Liver (tissue), 9 donors: ENCODE data around the gene ZNF132. TPM values are rescaled to one million over a fixed set of nuclear protein-coding genes. Genes with fewer than 3 reads are reported as not detected.

ENCODE experiments used
- DNase-seq: peaks from one replicate; pipeline ENCODE4 v3.0.0-alpha.2; 2017; ENCODE audit warnings: low spot score
- H3K27ac ChIP-seq, 2 donors: one replicate each; pipeline ENCODE4 v1.7.0; 2013; ENCODE audit warnings: inconsistent platforms in 2 of 2, low read length in 2 of 2, control low read depth in 1 of 2, low read depth in 1 of 2, mild to moderate bottlenecking in 1 of 2
- H3K27me3 ChIP-seq, 4 donors: one replicate each; pipeline versions ENCODE4 v1.6.1 to v1.7.0; 2013; ENCODE audit warnings: low read length in 3 of 4, inconsistent platforms in 1 of 4, mild to moderate bottlenecking in 1 of 4, moderate library complexity in 1 of 4; ENCODE audit not compliant: control insufficient read depth in 4 of 4, insufficient read depth in 4 of 4
- H3K36me3 ChIP-seq, 4 donors: one replicate each; pipeline versions ENCODE4 v1.6.1 to v1.7.0; 2013; ENCODE audit warnings: low read length in 3 of 4, mild to moderate bottlenecking in 3 of 4, low read depth in 1 of 4, moderate library complexity in 1 of 4; ENCODE audit not compliant: control insufficient read depth in 4 of 4, insufficient read depth in 3 of 4
- H3K4me1 ChIP-seq, 4 donors: one replicate each; pipeline versions ENCODE4 v1.6.1 to v1.7.0; 2013; ENCODE audit warnings: low read length in 3 of 4, mild to moderate bottlenecking in 3 of 4, moderate library complexity in 1 of 4; ENCODE audit not compliant: control insufficient read depth in 4 of 4, insufficient read depth in 4 of 4
- H3K4me3 ChIP-seq, 3 donors: one replicate each; pipeline versions ENCODE4 v1.6.1 to v1.7.0; 2013; ENCODE audit warnings: low read length in 3 of 3, control low read depth in 1 of 3, low read depth in 1 of 3, mild to moderate bottlenecking in 1 of 3
- H3K9ac ChIP-seq, 2 donors: one replicate each; pipeline ENCODE4 v1.7.0; 2013; ENCODE audit warnings: low read length in 2 of 2, mild to moderate bottlenecking in 2 of 2, moderate library complexity in 2 of 2, control low read depth in 1 of 2, low read depth in 1 of 2
- H3K9me3 ChIP-seq, 4 donors: one replicate each; pipeline versions ENCODE4 v1.6.1 to v1.7.0; 2013; ENCODE audit warnings: low read length in 3 of 4; ENCODE audit not compliant: control insufficient read depth in 4 of 4
- CTCF ChIP-seq: fragments of 150-350 bp; IDR thresholded peaks from 2 replicates; pipeline ENCODE4 v1.5.1; 2017; ENCODE audit warnings: improper control_type of control experiment, low read depth, low read length; ENCODE audit not compliant: missing input control
- EGR1 ChIP-seq, 2 donors: IDR thresholded peaks; 2 replicates each; pipeline ENCODE4 v1.6.1; 2016 to 2018; ENCODE audit warnings: antibody characterized with exemption in 2 of 2, low read depth in 2 of 2
- FOXA1 ChIP-seq: IDR thresholded peaks from 2 replicates; pipeline ENCODE4 v1.6.1; 2016; ENCODE audit warnings: antibody characterized with exemption
- FOXA2 ChIP-seq: IDR thresholded peaks from 2 replicates; pipeline ENCODE4 v1.6.1; 2016; ENCODE audit warnings: antibody characterized with exemption
- GABPA ChIP-seq, 2 donors: IDR thresholded peaks in 1 of 2; conservative IDR thresholded peaks in 1 of 2; 2 replicates each; pipeline ENCODE4 v1.6.1; 2016; ENCODE audit warnings: antibody characterized with exemption in 2 of 2, mild to moderate bottlenecking in 1 of 2, moderate library complexity in 1 of 2
- HNF4G ChIP-seq: IDR thresholded peaks from 2 replicates; pipeline ENCODE4 v1.6.1; 2016; ENCODE audit warnings: antibody characterized with exemption
- MAX ChIP-seq: IDR thresholded peaks from 2 replicates; pipeline ENCODE4 v1.6.1; 2016; ENCODE audit warnings: antibody characterized with exemption
- NR2F2 ChIP-seq: IDR thresholded peaks from 2 replicates; pipeline ENCODE4 v1.6.1; 2016; ENCODE audit warnings: antibody characterized with exemption
- REST ChIP-seq: IDR thresholded peaks from 2 replicates; pipeline ENCODE4 v1.6.1; 2016; ENCODE audit warnings: antibody characterized with exemption, mild to moderate bottlenecking
- RXRA ChIP-seq, 2 donors: IDR thresholded peaks; 2 replicates each; pipeline ENCODE4 v1.6.1; 2017 to 2018; ENCODE audit warnings: antibody characterized with exemption in 2 of 2, mild to moderate bottlenecking in 1 of 2
- SP1 ChIP-seq: IDR thresholded peaks from 2 replicates; pipeline ENCODE4 v1.6.1; 2018; ENCODE audit warnings: antibody characterized with exemption, mild to moderate bottlenecking
- TAF1 ChIP-seq: conservative IDR thresholded peaks from 2 replicates; pipeline ENCODE4 v1.6.1; 2016; ENCODE audit warnings: antibody characterized with exemption, mild to moderate bottlenecking
- ZBTB33 ChIP-seq: IDR thresholded peaks from 2 replicates; pipeline ENCODE4 v1.6.1; 2016; ENCODE audit warnings: antibody characterized with exemption
- WGBS: extraction: QIAGEN DNeasy Blood & Tissue Kit; methylation state at CpG from one replicate; pipeline ENCODE4 v1.1.7; 2013; 5-methylcytosine and 5-hydroxymethylcytosine counted together
- polyA plus RNA-seq, 2 donors: library from polyadenylated mRNA; stranded (reverse) in 1 of 2; unstranded in 1 of 2; fragments of 200-250 nt in 1 of 2; fragments of >200 nt in 1 of 2; fragmentation: Nextera tagmentation in 1 of 2; extraction: Ambion mirVana in 1 of 2; gene quantifications; one replicate each; pipeline versions ENCODE4 v1.2.1 to v1.2.3, GENCODE V29; 2013 to 2015
- total RNA-seq, 2 donors: library from RNA; depleted of rRNA; stranded (reverse); fragments of >200 nt; gene quantifications; one replicate each; pipeline ENCODE4 v1.2.3, GENCODE V29; 2014
- donor health status: healthy.
- donor health status: healthy.
- donor health status: healthy.
- donor health status: healthy.
- donor health status: healthy.

The ZNF132 gene
- total and polyA plus RNA-seq, 4 donors = 0.64 to 2.0 (median 1.0) TPM

GRCh38 chr19:58455306-58455705, 15.4 kb upstream of the ZNF132 start:
- H3K36me3 ChIP-seq = peaks cover 4 to 24% (median 10%) of the 10 kb centered on the region in 4 donors
- 96% methylated on average over 20 of the region's 21 CpGs for WGBS
- H3K27ac ChIP-seq = no peak overlapping the region
- TF ChIP-seq MAX (no peak), RXRA (IDR thresholded peaks at IDR 0.05) (no peak), ZBTB33 (no peak), TAF1 (no peak), SP1 (no peak), FOXA1 (no peak), GABPA (IDR thresholded peaks at IDR 0.05 in 1 of 2, conservative IDR thresholded peaks at IDR 0.05 in 1 of 2) (no peak), NR2F2 (no peak), FOXA2 (no peak), REST (no peak), EGR1 (IDR thresholded peaks at IDR 0.05; ENCODE audit: low read depth in 2 of 2) (no peak)
- H3K27me3 ChIP-seq = no peaks in the 10 kb centered on the region
- peaks cover 0 to 16% (median 8%) of the 10 kb centered on the region in 4 donors for H3K4me1 ChIP-seq
- H3K9ac ChIP-seq = no peak overlapping the region
- no peak for DNase-seq
- H3K4me3 ChIP-seq = no peak overlapping the region
- H3K9me3 ChIP-seq = no peaks in the 10 kb centered on the region

GRCh38 chr19:58453743-58454142, 13.8 kb upstream of the ZNF132 start:
- no peak overlapping the region for H3K4me3 ChIP-seq
- peaks cover 4 to 24% (median 10%) of the 10 kb centered on the region in 4 donors for H3K36me3 ChIP-seq

More at GRCh38 chr19:58453743-58454142, 13.8 kb upstream of the ZNF132 start:
- H3K4me1 ChIP-seq = peaks cover 0 to 16% (median 8%) of the 10 kb centered on the region in 4 donors
- no peak for TF ChIP-seq REST
- no peak for TF ChIP-seq FOXA1
- TF ChIP-seq HNF4G = no peak
- TF ChIP-seq SP1 = no peak
- TF ChIP-seq CTCF = no peak
- no peak for TF ChIP-seq TAF1
- no peak for TF ChIP-seq FOXA2
- no peak for TF ChIP-seq GABPA (IDR thresholded peaks at IDR 0.05 in 1 of 2, conservative IDR thresholded peaks at IDR 0.05 in 1 of 2)
- no peak for TF ChIP-seq RXRA (IDR thresholded peaks at IDR 0.05)
- H3K9me3 ChIP-seq = no peaks in the 10 kb centered on the region
- no peak for DNase-seq
- H3K9ac ChIP-seq = no peak overlapping the region
- no peak overlapping the region for H3K27ac ChIP-seq
- H3K27me3 ChIP-seq = no peaks in the 10 kb centered on the region
- 98% methylated on average over 6 of the region's 6 CpGs for WGBS
